Measurements from ENCODE around the gene CACYBP.

- TF ChIP-seq CTCF (optimal IDR thresholded peaks at IDR 0.05 in 1 of 3, IDR thresholded peaks at IDR 0.05 in 1 of 3, conservative IDR thresholded peaks at IDR 0.05 in 1 of 3; ENCODE audit: extremely low read depth in 1 of 3, insufficient read depth in 2 of 3, low read length in 3 of 3) = no peak
- no peak for TF ChIP-seq EZH2 (IDR thresholded peaks at IDR 0.05; ENCODE audit: low read length)
These were observed 31.7 kb upstream of the CACYBP start for GRCh38 chr1:174967845-174968705.
